ENCODE data around the gene STRIP1.
A peak's percentile ranks its signal among the peaks of the same experiment; 100 is the strongest.

Gene STRIP1

GRCh38 chr1:110034451-110035235 is at the start of gene STRIP1:
Gene STRIP1, plus strand, starts transcription at chr1:110034624. Its CDS starts 14 bp downstream, at chr1:110034638.
- DNase-seq, result peak; percentile 94 to 97 (median 96)

- DNase-seq, result peak in 1 of 3 experiments; percentile 55
These were observed 49.0 kb upstream of the STRIP1 start for GRCh38 chr1:109985247-109986053.

- no peak for DNase-seq
These were observed 48.4 kb upstream of the STRIP1 start for GRCh38 chr1:109986054-109986444.

GRCh38 chr1:109988349-109988914 is 46.0 kb upstream of the STRIP1 start:
- no peak for DNase-seq

GRCh38 chr1:109989506-109990301 is 44.7 kb upstream of the STRIP1 start:
- DNase-seq, result peak in 1 of 3 experiments; percentile 55

GRCh38 chr1:109990302-109990653 is 44.1 kb upstream of the STRIP1 start:
- no peak for DNase-seq

- DNase-seq, result no peak
These were observed 43.0 kb upstream of the STRIP1 start for GRCh38 chr1:109991400-109991925.

GRCh38 chr1:109993885-109994284 is 40.5 kb upstream of the STRIP1 start:
- DNase-seq, result no peak

GRCh38 chr1:109994654-109995053 is 39.8 kb upstream of the STRIP1 start:
- DNase-seq, result peak in 2 of 3 experiments; percentile 17 to 54

GRCh38 chr1:109995536-109995935 is 38.9 kb upstream of the STRIP1 start:
- no peak for DNase-seq

- DNase-seq, result peak in 1 of 3 experiments; percentile 13
These were observed 37.9 kb upstream of the STRIP1 start for GRCh38 chr1:109996476-109996875.

- no peak for DNase-seq
These were observed 37.1 kb upstream of the STRIP1 start for GRCh38 chr1:109997204-109997866.

- DNase-seq, result peak in 1 of 3 experiments; percentile 13
These were observed 36.6 kb upstream of the STRIP1 start for GRCh38 chr1:109997867-109998229.

GRCh38 chr1:110002695-110003094 is 31.7 kb upstream of the STRIP1 start:
- DNase-seq, result no peak

GRCh38 chr1:110003747-110004428 is 30.5 kb upstream of the STRIP1 start:
- no peak for DNase-seq

- peak in 1 of 3 experiments; percentile 27 for DNase-seq
These were observed 29.8 kb upstream of the STRIP1 start for GRCh38 chr1:110004583-110004982.

GRCh38 chr1:110005971-110006370 is 28.5 kb upstream of the STRIP1 start:
- no peak for DNase-seq

GRCh38 chr1:110006516-110006915 is 27.9 kb upstream of the STRIP1 start:
- DNase-seq, result peak in 1 of 3 experiments; percentile 25

GRCh38 chr1:110007046-110007830 is 27.2 kb upstream of the STRIP1 start:
- DNase-seq, result peak in 2 of 3 experiments; percentile 40 to 63

GRCh38 chr1:110008971-110009565 is 25.4 kb upstream of the STRIP1 start:
- no peak for DNase-seq

Measured in NCI-H1417 (cell line).